NCI-H460 (cell line): ENCODE data around the gene CEP112. TPM values are rescaled to one million over a fixed set of nuclear protein-coding genes. Genes with fewer than 3 reads are reported as not detected.
"Not testable (repeated sequence)": the region's sequence is repeated elsewhere in the genome, so short reads cannot be mapped to it uniquely, and the experiment has no call there.

ENCODE experiments used
- DNase-seq: peaks from one replicate; pipeline ENCODE4 v3.0.0-alpha.2; 2016; ENCODE audit warnings: low read depth; ENCODE audit errors: extremely low read depth
- total RNA-seq: library from RNA; depleted of rRNA; stranded (reverse); fragments of >200 nt; shearing (Covaris generic); gene quantifications from 2 replicates; pipeline ENCODE4 v1.2.3, GENCODE V29; 2014

Gene CEP112
- total RNA-seq, 1 experiment from 2014 or later, result 6.5 TPM

GRCh38 chr17:66087073-66087472 lies 104.9 kb downstream of the CEP112 start:
- DNase-seq, result no peak

DNA sequence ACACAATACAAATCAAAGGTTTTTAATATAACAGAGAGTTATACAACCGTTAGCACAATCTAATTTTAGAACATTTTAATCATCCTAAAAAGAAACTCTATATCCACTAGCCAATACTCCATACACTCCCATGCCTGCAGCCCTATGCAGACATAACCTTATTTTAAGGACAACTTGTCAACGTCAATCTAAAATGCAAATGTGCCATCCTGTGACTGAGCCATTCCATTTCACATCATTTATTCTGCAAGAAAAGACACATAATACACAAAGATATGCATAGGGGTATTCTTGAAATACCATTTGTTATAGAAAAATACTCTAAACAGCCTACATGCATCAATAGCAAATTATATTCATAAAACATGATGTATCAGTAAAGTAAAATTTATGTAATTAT lies 106.7 kb downstream of the CEP112 start:
- no peak for DNase-seq

DNA sequence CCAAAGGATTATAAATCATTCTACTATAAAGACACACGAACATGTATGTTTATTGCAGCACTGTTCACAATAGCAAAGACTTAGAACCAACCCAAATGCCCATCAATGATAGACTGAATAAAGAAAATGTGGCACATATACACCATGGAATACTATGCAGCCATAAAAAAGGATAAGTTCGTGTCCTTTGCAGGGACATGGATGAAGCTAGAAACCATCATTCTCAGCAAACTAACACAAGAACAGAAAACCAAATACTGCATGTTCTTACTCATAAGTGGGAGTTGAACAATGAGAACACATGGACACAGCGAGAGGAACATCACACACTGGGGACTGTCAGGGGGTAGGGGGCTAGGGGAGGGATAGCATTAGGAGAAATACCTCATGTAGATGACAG lies 111.3 kb downstream of the CEP112 start:
- not testable (repeated sequence) for DNase-seq

DNA sequence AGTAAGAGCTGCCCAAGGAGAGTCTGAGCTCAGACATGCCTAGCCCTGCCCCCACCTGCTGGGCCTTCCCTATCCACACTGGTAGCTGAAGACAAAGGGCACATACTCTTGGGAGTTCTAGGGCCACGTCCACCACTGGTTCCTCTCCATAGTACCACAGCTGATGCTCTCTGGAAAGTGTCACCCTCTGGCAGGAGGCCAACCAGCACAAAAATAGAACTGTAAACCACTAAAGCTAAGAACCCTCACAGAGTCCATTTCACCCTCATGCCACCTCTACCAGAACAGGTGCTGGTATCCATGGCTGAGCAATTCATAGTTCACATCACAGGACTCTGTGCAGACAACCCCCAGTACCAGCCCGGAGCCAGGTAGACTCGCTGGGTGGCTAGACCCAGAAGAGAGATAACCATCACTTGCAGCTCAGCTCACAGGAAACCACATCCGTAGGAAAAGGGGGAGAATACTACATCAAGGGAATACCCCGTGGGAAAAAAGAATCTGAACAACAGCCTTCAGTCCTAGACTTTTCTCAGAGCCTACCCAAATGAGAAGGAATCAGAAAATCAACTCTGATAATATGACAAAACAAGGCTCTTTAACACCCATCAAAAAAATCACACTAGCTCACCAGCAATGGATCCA lies 115.3 kb downstream of the CEP112 start:
- no peak for DNase-seq

DNA sequence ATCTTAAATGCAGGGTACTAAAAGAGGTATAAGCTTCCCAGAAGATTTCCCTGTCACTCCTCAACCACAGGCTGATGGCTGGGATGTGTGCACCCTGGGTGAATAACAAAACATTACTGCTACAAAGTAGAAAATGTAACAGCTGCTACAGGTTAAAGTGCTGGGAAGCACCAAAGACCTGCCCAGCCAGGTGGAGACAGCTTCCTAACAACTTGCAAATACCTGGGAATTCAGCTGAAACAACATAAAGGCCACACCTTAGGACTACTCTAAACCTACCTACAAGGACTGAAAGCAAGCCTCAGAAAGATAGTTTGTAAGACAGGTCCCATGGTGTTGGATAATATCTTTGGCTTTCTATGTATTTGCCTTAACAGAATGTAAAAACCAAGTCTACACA lies 118.5 kb downstream of the CEP112 start:
- no peak for DNase-seq

- DNase-seq, result no peak
Measured at GRCh38 chr17:66063686-66064085, 128.2 kb downstream of the CEP112 start.

DNA sequence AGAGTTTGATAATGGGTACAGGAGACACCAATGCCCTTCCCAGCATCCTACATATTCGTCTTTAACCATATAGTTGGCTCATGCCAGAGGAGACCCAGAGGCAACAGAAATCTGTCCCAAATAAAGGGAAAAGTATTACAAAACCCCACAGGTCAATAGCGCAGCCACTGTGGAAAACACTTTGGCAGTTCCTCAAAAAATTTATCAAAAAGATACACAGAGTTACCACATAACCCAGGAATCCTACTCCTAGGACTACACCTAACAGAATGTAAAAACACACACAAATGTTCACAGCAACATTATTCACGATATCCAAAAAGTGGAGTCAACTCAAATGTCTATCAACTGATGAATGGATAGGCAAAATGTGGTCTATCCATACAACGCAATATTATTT lies 135.8 kb downstream of the CEP112 start:
- no peak for DNase-seq

DNA sequence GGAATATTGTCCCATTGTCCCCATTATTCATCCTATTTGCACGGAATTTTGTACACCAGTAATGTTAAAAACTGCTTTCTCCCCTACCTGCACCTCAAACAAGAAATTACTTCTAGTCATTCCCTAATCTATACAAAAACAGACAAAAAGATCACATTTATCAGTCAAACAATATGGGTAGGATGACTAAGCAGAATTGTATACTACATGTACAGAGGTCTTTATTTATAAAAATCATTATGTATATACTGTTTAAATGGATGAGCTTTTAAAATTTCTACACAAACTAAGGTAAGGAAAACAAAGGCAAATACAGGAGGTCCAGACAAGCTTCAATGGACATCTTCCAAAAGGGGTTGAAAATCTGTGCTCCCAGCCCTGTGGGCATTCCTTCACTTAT lies 137.7 kb downstream of the CEP112 start:
- DNase-seq, result no peak

- no peak for DNase-seq
Measured at GRCh38 chr17:66044083-66044482, 147.8 kb downstream of the CEP112 start.

GRCh38 chr17:66043419-66043818 lies 148.5 kb downstream of the CEP112 start:
- DNase-seq, result no peak

DNA sequence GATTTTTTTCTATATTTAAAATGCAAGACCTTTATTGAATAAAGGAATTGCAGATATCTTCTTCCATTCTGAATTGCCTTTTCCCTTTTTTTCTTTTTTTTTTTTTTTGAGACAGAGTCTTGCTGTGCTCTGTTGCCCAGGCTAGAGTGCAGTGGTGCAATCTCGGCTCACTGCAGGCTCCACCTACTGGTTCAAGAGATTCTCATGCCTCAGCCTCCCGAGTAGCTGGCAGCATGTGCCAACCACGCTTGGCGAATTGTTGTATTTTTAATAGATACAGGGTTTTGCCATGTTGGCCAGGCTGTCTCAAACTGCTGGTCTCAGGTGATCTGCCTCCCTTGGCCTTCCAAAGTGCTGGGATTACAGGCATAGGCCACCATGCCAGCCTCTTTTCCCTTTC lies 151.5 kb downstream of the CEP112 start:
- DNase-seq, result peak; percentile 12

- no peak for DNase-seq
Measured at GRCh38 chr17:66038125-66038524, 153.8 kb downstream of the CEP112 start.

- no peak for DNase-seq
Measured at GRCh38 chr17:66037221-66037620, 154.7 kb downstream of the CEP112 start.

DNA sequence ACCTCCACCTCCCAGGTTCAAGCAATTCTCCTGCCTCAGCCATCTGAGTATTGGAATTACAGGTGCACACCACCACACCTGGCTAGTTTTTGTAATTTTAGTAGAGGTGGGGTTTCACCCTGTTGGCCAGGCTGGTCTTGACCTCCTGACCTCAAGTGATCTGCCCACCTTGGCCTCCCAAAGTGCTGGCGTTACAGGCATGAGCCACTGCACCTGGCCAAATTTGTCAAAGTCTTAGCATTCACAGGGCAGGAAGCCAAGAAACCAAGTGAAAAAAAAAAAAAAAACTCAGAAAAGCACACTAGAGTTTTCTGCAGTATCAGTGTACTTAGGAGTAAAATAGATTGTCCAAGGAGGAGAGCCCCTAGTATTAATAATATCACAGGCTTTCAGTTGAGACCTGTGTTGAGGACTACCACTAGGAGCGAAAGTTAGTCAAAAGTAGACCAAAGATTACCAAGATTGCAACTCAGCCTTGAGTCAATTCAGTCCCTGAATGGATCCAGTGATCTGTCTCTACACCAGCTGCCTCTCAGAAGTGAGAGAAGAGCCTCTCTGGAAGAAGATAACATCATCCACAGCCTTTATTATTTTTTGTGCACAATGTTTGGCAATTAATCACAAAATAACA lies 159.7 kb downstream of the CEP112 start:
- no peak for DNase-seq

GRCh38 chr17:66025551-66025950 lies 166.4 kb downstream of the CEP112 start:
- DNase-seq, result no peak

- DNase-seq, result no peak
Measured at GRCh38 chr17:66021757-66022156, 170.2 kb downstream of the CEP112 start.

DNA sequence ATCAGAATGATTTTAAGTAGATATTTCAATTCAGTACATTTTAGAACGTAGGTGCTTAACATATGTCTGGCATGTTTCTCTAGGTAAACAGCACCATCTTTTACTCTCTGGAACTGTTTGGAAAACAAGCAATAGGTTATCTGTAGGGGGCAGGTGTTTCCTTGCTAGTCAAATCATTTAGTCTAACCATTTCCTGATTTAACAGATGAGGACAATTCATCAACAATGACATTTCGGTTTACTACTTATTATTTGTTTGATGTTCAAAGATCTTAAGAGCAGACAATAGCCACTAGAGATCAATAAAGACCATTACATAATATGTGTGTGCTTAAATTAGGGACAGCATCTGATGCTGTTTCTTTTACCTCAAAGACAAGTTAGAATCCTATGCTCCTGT lies 173.1 kb downstream of the CEP112 start:
- DNase-seq, result no peak

DNA sequence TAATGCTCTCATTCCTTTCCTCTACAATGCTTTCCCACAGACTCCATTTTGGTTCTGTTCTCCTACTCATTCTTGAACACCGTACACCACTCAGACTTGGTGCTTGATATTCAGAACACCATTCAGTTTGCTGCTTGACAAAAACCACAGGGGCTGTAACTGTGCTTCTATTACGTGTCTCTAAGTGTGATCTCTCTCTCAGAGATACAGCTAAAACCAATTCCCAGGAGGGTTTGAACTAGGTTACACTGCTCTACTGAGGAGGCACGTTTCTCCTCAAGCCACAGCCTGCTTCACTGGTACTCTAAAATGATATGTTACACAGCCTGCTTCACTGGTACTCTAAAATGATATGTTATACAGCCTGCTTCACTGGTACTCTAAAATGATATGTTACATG lies 175.7 kb downstream of the CEP112 start:
- DNase-seq, result no peak

GRCh38 chr17:66008680-66009079 lies 183.3 kb downstream of the CEP112 start:
- DNase-seq, result no peak

DNA sequence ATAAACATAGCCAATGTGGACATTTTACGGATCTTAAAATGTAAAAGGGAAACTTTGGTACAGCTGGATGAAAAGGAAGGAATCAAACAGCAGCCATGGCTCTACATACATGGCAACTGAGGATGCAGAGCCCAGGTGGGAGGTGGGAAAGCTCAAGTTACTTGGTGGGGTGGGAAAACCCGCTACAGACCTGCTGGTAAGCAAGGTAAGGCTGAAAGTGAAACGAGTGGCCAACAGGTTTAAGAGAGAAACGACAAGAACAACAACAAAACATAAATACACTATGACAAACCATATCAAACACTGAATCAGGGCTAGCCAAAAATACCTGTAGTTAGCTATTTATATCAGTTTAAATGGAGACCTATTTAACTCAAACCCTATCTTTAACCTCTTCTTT lies 185.3 kb downstream of the CEP112 start:
- DNase-seq, result no peak

- no peak for DNase-seq
Measured at GRCh38 chr17:66002812-66003211, 189.1 kb downstream of the CEP112 start.

DNA sequence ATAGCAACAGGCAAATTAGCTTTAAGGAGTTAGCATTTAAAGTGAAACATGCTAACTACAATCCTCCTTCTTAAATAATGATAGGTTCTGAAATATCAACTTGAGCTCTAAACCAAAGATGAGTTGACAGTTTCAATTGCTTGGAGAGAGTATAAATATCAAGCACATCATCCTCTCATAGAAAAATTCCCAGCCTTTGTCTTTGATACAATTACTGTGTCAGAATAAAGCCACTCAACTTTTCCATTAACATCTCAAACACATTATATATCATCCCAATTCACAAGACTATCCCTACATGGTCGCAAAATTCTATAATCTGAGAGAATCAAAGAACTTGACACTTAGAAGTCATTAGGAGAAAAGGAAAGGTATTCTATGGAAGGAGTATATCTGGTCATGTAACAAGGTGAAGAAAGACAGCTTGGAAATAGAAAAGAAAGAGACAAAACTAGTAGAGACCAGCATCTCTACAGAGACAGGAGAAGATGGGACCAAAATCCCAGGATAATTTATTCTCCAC lies 189.8 kb downstream of the CEP112 start:
- DNase-seq, result no peak

- DNase-seq, result no peak
Measured at GRCh38 chr17:66000216-66000615, 191.7 kb downstream of the CEP112 start.
